H9 (cell line): ENCODE measurements around the gene MYLK. TPM values are rescaled to one million over a fixed set of nuclear protein-coding genes. Genes with fewer than 3 reads are reported as not detected.

ENCODE experiments used
- DNase-seq: peaks from one replicate; pipeline ENCODE4 v3.0.0-alpha.2; 2017
- H2AFZ ChIP-seq: one replicate; pipeline ENCODE4 v1.6.1; 2013; ENCODE audit warnings: mild to moderate bottlenecking, low read length, control low read depth, moderate library complexity
- H2AK5ac ChIP-seq: 2 replicates; pipeline ENCODE4 v1.6.1; 2013; ENCODE audit warnings: low read length, control low read depth, mixed read lengths; ENCODE audit not compliant: insufficient read length
- H2BK120ac ChIP-seq: one replicate; pipeline ENCODE4 v1.6.1; 2013; ENCODE audit warnings: low read depth, mild to moderate bottlenecking, low read length, control low read depth, inconsistent platforms; ENCODE audit not compliant: poor library complexity, severe bottlenecking
- H2BK12ac ChIP-seq: 2 replicates; pipeline ENCODE4 v1.6.1; 2013; ENCODE audit warnings: low read length, control low read depth, mixed read lengths, low read depth; ENCODE audit not compliant: insufficient read length
- H2BK15ac ChIP-seq: 2 replicates; pipeline ENCODE4 v1.6.1; 2013; ENCODE audit warnings: low read depth, low read length, control low read depth
- H2BK20ac ChIP-seq: one replicate; pipeline ENCODE4 v1.6.1; 2013; ENCODE audit warnings: low read depth, mild to moderate bottlenecking, low read length, control low read depth, inconsistent platforms; ENCODE audit not compliant: poor library complexity, severe bottlenecking
- H2BK5ac ChIP-seq: 2 replicates; pipeline ENCODE4 v1.6.1; 2013; ENCODE audit warnings: low read length, control low read depth, mixed read lengths; ENCODE audit not compliant: insufficient read length
- H3K14ac ChIP-seq: 2 replicates; pipeline ENCODE4 v1.6.1; 2013; ENCODE audit warnings: low read length, control low read depth; ENCODE audit not compliant: insufficient read depth
- H3K18ac ChIP-seq: 2 replicates; pipeline ENCODE4 v1.6.1; 2013; ENCODE audit warnings: low read depth, mild to moderate bottlenecking, mixed read lengths, low read length, control low read depth; ENCODE audit not compliant: insufficient read length
- H3K23ac ChIP-seq: 2 replicates; pipeline ENCODE4 v1.6.1; 2013; ENCODE audit warnings: low read length, control low read depth, mixed read lengths, low read depth; ENCODE audit not compliant: insufficient read length
- H3K23me2 ChIP-seq: 2 replicates; pipeline ENCODE4 v1.6.1; 2013; ENCODE audit warnings: low read depth, mild to moderate bottlenecking, mixed read lengths, low read length, control low read depth; ENCODE audit not compliant: insufficient read length, poor library complexity, severe bottlenecking
- H3K27ac ChIP-seq: 2 replicates; pipeline ENCODE4 v1.5.1; 2013; ENCODE audit warnings: low read length, control low read depth, mixed read lengths, low read depth; ENCODE audit not compliant: insufficient read length
- H3K27me3 ChIP-seq: 2 replicates; pipeline ENCODE4 v1.6.1; 2013; ENCODE audit warnings: low read length, control low read depth, inconsistent platforms; ENCODE audit not compliant: insufficient read depth
- H3K4ac ChIP-seq: 2 replicates; pipeline ENCODE4 v1.6.1; 2013; ENCODE audit warnings: low read depth, mild to moderate bottlenecking, control low read depth, inconsistent platforms, low read length, moderate library complexity
- H3K4me1 ChIP-seq: 2 replicates; pipeline ENCODE4 v1.6.1; 2013; ENCODE audit warnings: low read length, control low read depth, inconsistent platforms; ENCODE audit not compliant: insufficient read depth
- H3K4me2 ChIP-seq: 2 replicates; pipeline ENCODE4 v1.6.1; 2013; ENCODE audit warnings: low read length, control low read depth, mixed read lengths; ENCODE audit not compliant: insufficient read length, insufficient read depth
- H3K56ac ChIP-seq: 2 replicates; pipeline ENCODE4 v1.6.1; 2013; ENCODE audit warnings: low read depth, mild to moderate bottlenecking, mixed read lengths, low read length, control low read depth; ENCODE audit not compliant: insufficient read length
- H3K79me1 ChIP-seq: 2 replicates; pipeline ENCODE4 v1.6.1; 2013; ENCODE audit warnings: low read depth, mild to moderate bottlenecking, moderate library complexity, low read length, control low read depth, inconsistent platforms; ENCODE audit not compliant: insufficient read depth, poor library complexity, severe bottlenecking
- H3K79me2 ChIP-seq: 2 replicates; pipeline ENCODE4 v1.6.1; 2013; ENCODE audit warnings: low read length, control low read depth, inconsistent platforms; ENCODE audit not compliant: insufficient read depth
- H3K9ac ChIP-seq: 2 replicates; pipeline ENCODE4 v1.6.1; 2013; ENCODE audit warnings: low read length, control low read depth, mixed read lengths; ENCODE audit not compliant: insufficient read length; ENCODE audit errors: extremely low read depth
- H3K9me3 ChIP-seq: one replicate; pipeline ENCODE4 v1.6.1; 2013; ENCODE audit warnings: low read depth, low read length, inconsistent platforms; ENCODE audit not compliant: control insufficient read depth
- H3T11ph ChIP-seq: one replicate; pipeline ENCODE4 v1.6.1; 2013; ENCODE audit warnings: mild to moderate bottlenecking, low read length, control low read depth, inconsistent platforms
- H4K20me1 ChIP-seq: one replicate; pipeline ENCODE4 v1.6.1; 2013; ENCODE audit not compliant: control insufficient read depth, insufficient read length, insufficient read depth
- H4K5ac ChIP-seq: 2 replicates; pipeline ENCODE4 v1.6.1; 2013; ENCODE audit warnings: low read depth, mild to moderate bottlenecking, mixed read lengths, low read length, control low read depth; ENCODE audit not compliant: insufficient read length
- H4K8ac ChIP-seq: replicated peaks from 2 replicates; pipeline ENCODE4 v1.6.1; 2013; ENCODE audit warnings: low read length, control low read depth, mixed read lengths, low read depth; ENCODE audit not compliant: insufficient read length
- H4K91ac ChIP-seq: 2 replicates; pipeline ENCODE4 v1.6.1; 2013; ENCODE audit warnings: low read depth, mild to moderate bottlenecking, moderate library complexity, mixed read lengths, low read length, control low read depth; ENCODE audit not compliant: insufficient read length
- H3K27ac Mint-ChIP-seq, 3 experiments: 2 replicates in 2 of 3; 3 replicates in 1 of 3; pipeline ENCODE4 v1.8.0; 2020 to 2021; ENCODE audit warnings: mixed read lengths in 3 of 3, mild to moderate bottlenecking in 1 of 3, moderate library complexity in 1 of 3
- H3K27me3 Mint-ChIP-seq: 2 replicates; pipeline ENCODE4 v1.8.0; 2021; ENCODE audit warnings: low read depth, mild to moderate bottlenecking, moderate library complexity, mixed read lengths
- H3K36me3 Mint-ChIP-seq, 3 experiments: 2 replicates in 2 of 3; 3 replicates in 1 of 3; pipeline ENCODE4 v1.8.0; 2020 to 2021; ENCODE audit warnings: low read depth in 3 of 3, mixed read lengths in 3 of 3; ENCODE audit not compliant: insufficient read depth in 1 of 3
- H3K4me1 Mint-ChIP-seq, 2 experiments: 2 replicates each; pipeline ENCODE4 v1.8.0; 2020; ENCODE audit warnings: mixed read lengths in 2 of 2
- H3K4me3 Mint-ChIP-seq, 2 experiments: 2 replicates in 1 of 2; 3 replicates in 1 of 2; pipeline ENCODE4 v1.8.0; 2020 to 2021; ENCODE audit warnings: mild to moderate bottlenecking in 2 of 2, mixed read lengths in 2 of 2, moderate library complexity in 1 of 2
- H3K9me3 Mint-ChIP-seq, 2 experiments: 2 replicates in 1 of 2; 3 replicates in 1 of 2; pipeline ENCODE4 v1.8.0; 2020; ENCODE audit warnings: mild to moderate bottlenecking in 2 of 2, mixed read lengths in 2 of 2, moderate library complexity in 1 of 2
- CTCF ChIP-seq: fragments of 200-600 bp; sonication (generic); conservative IDR thresholded peaks from 3 replicates; pipeline ENCODE4 v1.8.0; 2021; ENCODE audit warnings: antibody characterized with exemption, mild to moderate bottlenecking
- WGBS: extraction: QIAGEN DNeasy Blood & Tissue Kit; methylation state at CpG from one replicate; pipeline ENCODE4 v1.1.7; 2013; ENCODE audit warnings: missing lambda C conversion rate, low lambda C conversion rate, mixed read lengths; ENCODE audit not compliant: insufficient read length; ENCODE audit errors: extremely low coverage; 5-methylcytosine and 5-hydroxymethylcytosine counted together
- total RNA-seq: library from RNA; stranded (reverse); gene quantifications from 2 replicates; pipeline ENCODE4 v1.2.1, GENCODE V29; 2021

The MYLK gene
- total RNA-seq, 1 experiment from 2014 or later, result 10.1 TPM

GRCh38 chr3:123755085-123755484, 129.0 kb downstream of the MYLK start:
- no peak overlapping the region for H3K4me2 ChIP-seq
- no CpG with 5 or more reads among the region's 3 CpGs for WGBS
- no peak overlapping the region for H3K27ac ChIP-seq
- no peaks in the 10 kb centered on the region for H3K79me1 ChIP-seq
- no peak overlapping the region for H3T11ph ChIP-seq
- H2AK5ac ChIP-seq, result no peak overlapping the region
- H3K23me2 ChIP-seq, result no peaks in the 10 kb centered on the region
- no peaks in the 10 kb centered on the region for H3K27me3 ChIP-seq
- Mint-ChIP-seq H3K9me3 (no peaks in the 10 kb centered on the region), H3K4me3 (no peak overlapping the region), H3K27me3 (no peaks in the 10 kb centered on the region), H3K4me1 (peaks cover 4 to 10% of the 10 kb centered on the region in 2 experiments; a peak in 2 of 4 replicates), H3K36me3 (peaks cover 0 to 6% (median 5%) of the 10 kb centered on the region in 3 experiments; a peak in 1 of 7 replicates), H3K27ac (no peak overlapping the region)
- no peak overlapping the region for H4K91ac ChIP-seq
- H2BK12ac ChIP-seq, result no peak overlapping the region
- no peaks in the 10 kb centered on the region for H3K79me2 ChIP-seq
- no peak overlapping the region for H3K4ac ChIP-seq
- peaks cover 3% of the 10 kb centered on the region; the same call in 1 of the 2 replicates for H3K4me1 ChIP-seq
- no peak overlapping the region for H3K56ac ChIP-seq
- no peak overlapping the region for H2AFZ ChIP-seq
- no peaks in the 10 kb centered on the region for H3K9me3 ChIP-seq
- TF ChIP-seq CTCF, result no peak
- no peak overlapping the region for H4K5ac ChIP-seq
- no peaks in the 10 kb centered on the region for H4K20me1 ChIP-seq
- H3K18ac ChIP-seq, result no peak overlapping the region
- DNase-seq, result no peak
- no peak overlapping the region for H3K14ac ChIP-seq
- no peak overlapping the region for H2BK20ac ChIP-seq
- H3K23ac ChIP-seq, result no peak overlapping the region
- no peak overlapping the region for H2BK15ac ChIP-seq
- H3K9ac ChIP-seq, result no peak overlapping the region
- H2BK5ac ChIP-seq, result no peak overlapping the region
- H4K8ac ChIP-seq, result no peak overlapping the region
- H2BK120ac ChIP-seq, result no peak overlapping the region
